HEK293 (cell line): ENCODE results near the gene LMO1.

Source experiments
- CTCF ChIA-PET: fragments of 350-600 bp; formaldehyde crosslinking; extraction: SDS; loops from one replicate; lab custom pipeline; 2021; ENCODE audit warnings: antibody characterized with exemption; lab: Yijun Ruan, JAX
- POLR2A ChIA-PET: fragments of 300-600 bp; formaldehyde crosslinking; extraction: SDS; loops from one replicate; lab custom pipeline; 2020; ENCODE audit warnings: antibody characterized with exemption, inconsistent platforms; lab: Yijun Ruan, JAX
- H3K27ac ChIP-seq: fragments of 200-500 bp; sonication (Bioruptor generic); 2 replicates; pipeline ENCODE4 v1.5.1; 2014; ENCODE audit warnings: low read depth, low read length, control low read depth, inconsistent platforms; ENCODE audit errors: extremely low read depth
- H3K36me3 ChIP-seq, 2 experiments: fragments of 200-500 bp in 1 of 2; sonication (Bioruptor generic) in 1 of 2; 1 replicate in 1 of 2; 2 replicates in 1 of 2; pipeline ENCODE4 v1.5.1; 2014 to 2017; ENCODE audit warnings: inconsistent platforms in 2 of 2, low read length in 2 of 2; ENCODE audit not compliant: control insufficient read depth in 2 of 2, insufficient read depth in 1 of 2
- H3K4me1 ChIP-seq: fragments of 200-500 bp; sonication (Bioruptor generic); 2 replicates; pipeline ENCODE4 v1.5.1; 2014; ENCODE audit warnings: mild to moderate bottlenecking, low read length, inconsistent platforms; ENCODE audit not compliant: control insufficient read depth, insufficient read depth
- H3K4me3 ChIP-seq: 2 replicates; pipeline ENCODE4 v1.5.1; 2011; ENCODE audit warnings: low read depth, mild to moderate bottlenecking, control low read depth, low read length, moderate library complexity
- H3K9me3 ChIP-seq: fragments of 200-500 bp; sonication (Bioruptor generic); 2 replicates; pipeline ENCODE4 v1.5.1; 2014; ENCODE audit warnings: low read depth, low read length, inconsistent platforms; ENCODE audit not compliant: control insufficient read depth, insufficient read depth
- GLIS1 ChIP-seq: fragments of 450-650 bp; formaldehyde crosslinking; IDR thresholded peaks from 2 replicates; pipeline ENCODE4 v1.5.1; 2016; ENCODE audit warnings: missing biosample characterization, missing genetic modification characterization
- HOXD13 ChIP-seq: sonication (generic); formaldehyde crosslinking; IDR thresholded peaks from 2 replicates; pipeline ENCODE4 v1.8.0; 2022; ENCODE audit warnings: missing genetic modification reagents, borderline replicate concordance
- INSM2 ChIP-seq: fragments of 450-650 bp; formaldehyde crosslinking; IDR thresholded peaks from 2 replicates; pipeline ENCODE4 v1.5.1; 2016; ENCODE audit warnings: missing biosample characterization, missing genetic modification characterization
- OSR2 ChIP-seq: fragments of 450-650 bp; formaldehyde crosslinking; IDR thresholded peaks from 2 replicates; pipeline ENCODE4 v1.5.1; 2016; ENCODE audit warnings: missing biosample characterization, missing genetic modification characterization
- PRDM1 ChIP-seq: fragments of 450-650 bp; formaldehyde crosslinking; IDR thresholded peaks from 2 replicates; pipeline ENCODE4; 2016; ENCODE audit warnings: missing biosample characterization, missing genetic modification characterization
- SCRT1 ChIP-seq: fragments of 450-650 bp; formaldehyde crosslinking; IDR thresholded peaks from 2 replicates; pipeline ENCODE4 v1.5.1; 2016; ENCODE audit warnings: missing biosample characterization, missing genetic modification characterization, borderline replicate concordance
- SCRT2 ChIP-seq: fragments of 450-650 bp; formaldehyde crosslinking; IDR thresholded peaks from 2 replicates; pipeline ENCODE4 v1.5.1; 2016; ENCODE audit warnings: missing biosample characterization, missing genetic modification characterization
- TSHZ1 ChIP-seq: fragments of 450-650 bp; formaldehyde crosslinking; IDR thresholded peaks from 2 replicates; pipeline ENCODE4 v1.5.1; 2016; ENCODE audit warnings: missing biosample characterization, missing genetic modification characterization, borderline replicate concordance
- ZBTB10 ChIP-seq: fragments of 450-650 bp; formaldehyde crosslinking; IDR thresholded peaks from 2 replicates; pipeline ENCODE4 v1.5.1; 2016; ENCODE audit warnings: missing biosample characterization, missing genetic modification characterization
- ZFP41 ChIP-seq: fragments of 450-650 bp; formaldehyde crosslinking; IDR thresholded peaks from 2 replicates; pipeline ENCODE4 v1.5.1; 2016; ENCODE audit warnings: missing biosample characterization, missing genetic modification characterization, borderline replicate concordance
- ZNF211 ChIP-seq: fragments of 450-650 bp; formaldehyde crosslinking; IDR thresholded peaks from 2 replicates; pipeline ENCODE4 v1.5.1; 2016; ENCODE audit warnings: low read depth, missing biosample characterization, missing genetic modification characterization
- ZNF214 ChIP-seq: fragments of 450-650 bp; formaldehyde crosslinking; IDR thresholded peaks from 2 replicates; pipeline ENCODE4 v1.5.1; 2017; ENCODE audit warnings: missing biosample characterization, mild to moderate bottlenecking, missing genetic modification characterization, borderline replicate concordance
- ZNF26 ChIP-seq: fragments of 450-650 bp; formaldehyde crosslinking; IDR thresholded peaks from 2 replicates; pipeline ENCODE4 v1.5.1; 2016; ENCODE audit warnings: missing biosample characterization, missing genetic modification characterization
- ZNF311 ChIP-seq: fragments of 450-650 bp; formaldehyde crosslinking; IDR thresholded peaks from 2 replicates; pipeline ENCODE4 v1.5.1; 2017; ENCODE audit warnings: missing biosample characterization, missing genetic modification characterization, borderline replicate concordance
- ZNF416 ChIP-seq: fragments of 450-650 bp; formaldehyde crosslinking; IDR thresholded peaks from 2 replicates; pipeline ENCODE4 v1.5.1; 2016; ENCODE audit warnings: missing biosample characterization, missing genetic modification characterization
- ZNF473 ChIP-seq: fragments of 450-650 bp; formaldehyde crosslinking; IDR thresholded peaks from 2 replicates; pipeline ENCODE4 v1.5.1; 2017; ENCODE audit warnings: missing biosample characterization, missing genetic modification characterization
- ZNF529 ChIP-seq: fragments of 450-650 bp; formaldehyde crosslinking; IDR thresholded peaks from 2 replicates; pipeline ENCODE4 v1.5.1; 2017; ENCODE audit warnings: missing genetic modification characterization, missing biosample characterization; ENCODE audit not compliant: insufficient replicate concordance
- ZNF600 ChIP-seq: fragments of 450-650 bp; formaldehyde crosslinking; IDR thresholded peaks from 2 replicates; pipeline ENCODE4 v1.5.1; 2016; ENCODE audit warnings: missing biosample characterization, missing genetic modification characterization
- ZNF670 ChIP-seq: fragments of 450-650 bp; formaldehyde crosslinking; IDR thresholded peaks from 2 replicates; pipeline ENCODE4 v1.5.1; 2016; ENCODE audit warnings: missing biosample characterization, missing genetic modification characterization, low read depth
- ZNF747 ChIP-seq: fragments of 450-650 bp; formaldehyde crosslinking; IDR thresholded peaks from 2 replicates; pipeline ENCODE4 v1.5.1; 2016; ENCODE audit warnings: missing biosample characterization, missing genetic modification characterization
- ZSCAN16 ChIP-seq: fragments of 450-650 bp; formaldehyde crosslinking; IDR thresholded peaks from 2 replicates; pipeline ENCODE4 v1.5.1; 2016; ENCODE audit warnings: missing biosample characterization, missing genetic modification characterization

The LMO1 gene

GRCh38 chr11:8180469-8180868 is 83.2 kb downstream of the LMO1 start (continued):
- TF ChIP-seq ZNF26: no peak

- no peak overlapping the region for H3K27ac ChIP-seq
- no peaks in the 10 kb centered on the region for H3K9me3 ChIP-seq
- no peaks in the 10 kb centered on the region for H3K4me1 ChIP-seq
- ChIA-PET POLR2A (no interaction called here), CTCF (interaction anchor here (0.6 to 3.4 kb wide), 4 partner anchors 15 to 836 kb away, joined by 3 to 18 read pairs (median 3); partner anchors contain the start of gene LMO1)
- H3K4me3 ChIP-seq: no peak overlapping the region
- TF ChIP-seq SCRT2: no peak
- no peak for TF ChIP-seq SCRT1 (tag by site-specific recombination)
- TF ChIP-seq ZNF311 (tag by site-specific recombination): no peak
- TF ChIP-seq OSR2 (tag by site-specific recombination): no peak
- TF ChIP-seq ZNF211 (tag by site-specific recombination): no peak
- TF ChIP-seq TSHZ1: no peak
- no peaks in the 10 kb centered on the region for H3K36me3 ChIP-seq
Measured at GRCh38 chr11:8178297-8178696, 85.4 kb downstream of the LMO1 start.

GRCh38 chr11:8177136-8177535 is 86.5 kb downstream of the LMO1 start:
- H3K4me3 ChIP-seq: no peak overlapping the region
- no peaks in the 10 kb centered on the region for H3K4me1 ChIP-seq
- no peaks in the 10 kb centered on the region for H3K36me3 ChIP-seq
- no peak overlapping the region for H3K27ac ChIP-seq
- POLR2A ChIA-PET: no interaction called here
- CTCF ChIA-PET: interaction anchor here (3.4 kb wide), 1 partner anchor 16 kb away, joined by 18 read pairs; no protein-coding TSS in a partner anchor
- no peaks in the 10 kb centered on the region for H3K9me3 ChIP-seq
- TF ChIP-seq OSR2 (tag by site-specific recombination) (no peak), ZNF600 (tag by site-specific recombination) (no peak), GLIS1 (tag by site-specific recombination) (no peak), ZFP41 (tag by site-specific recombination) (no peak), INSM2 (tag by site-specific recombination) (no peak), ZNF214 (no peak), ZNF670 (no peak), PRDM1 (no peak), HOXD13 (CRISPR knock-in tag) (no peak), ZNF747 (tag by site-specific recombination) (no peak), ZSCAN16 (tag by site-specific recombination) (no peak), ZNF416 (tag by site-specific recombination) (no peak), ZNF529 (no peak), ZBTB10 (tag by site-specific recombination) (no peak), ZNF473 (tag by site-specific recombination) (no peak)
